HFF-Myc (cell line): ENCODE data around the gene PTPN7.
"Not testable (repeated sequence)": the region's sequence is repeated elsewhere in the genome, so short reads cannot be mapped to it uniquely, and the experiment has no call there.

Experiments used
- DNase-seq: peaks from one replicate; pipeline ENCODE4 v3.0.0-alpha.2; 2011; ENCODE audit warnings: low read depth; ENCODE audit errors: extremely low read depth
- H3K4me3 ChIP-seq: replicated peaks from 2 replicates; pipeline ENCODE4 v1.5.1; 2011; ENCODE audit warnings: low read depth, mild to moderate bottlenecking, control low read depth, low read length
- CTCF ChIP-seq: IDR thresholded peaks from 2 replicates; pipeline ENCODE4 v1.5.1; 2012; ENCODE audit warnings: mild to moderate bottlenecking, low read depth, low read length, control low read depth; ENCODE audit errors: missing control alignments

Gene PTPN7

GRCh38 chr1:202143768-202144401 lies 16.5 kb downstream of the PTPN7 start:
- H3K4me3 ChIP-seq, result peak overlapping the region; percentile 83
- DNase-seq, result no peak
- no peak for TF ChIP-seq CTCF

DNA sequence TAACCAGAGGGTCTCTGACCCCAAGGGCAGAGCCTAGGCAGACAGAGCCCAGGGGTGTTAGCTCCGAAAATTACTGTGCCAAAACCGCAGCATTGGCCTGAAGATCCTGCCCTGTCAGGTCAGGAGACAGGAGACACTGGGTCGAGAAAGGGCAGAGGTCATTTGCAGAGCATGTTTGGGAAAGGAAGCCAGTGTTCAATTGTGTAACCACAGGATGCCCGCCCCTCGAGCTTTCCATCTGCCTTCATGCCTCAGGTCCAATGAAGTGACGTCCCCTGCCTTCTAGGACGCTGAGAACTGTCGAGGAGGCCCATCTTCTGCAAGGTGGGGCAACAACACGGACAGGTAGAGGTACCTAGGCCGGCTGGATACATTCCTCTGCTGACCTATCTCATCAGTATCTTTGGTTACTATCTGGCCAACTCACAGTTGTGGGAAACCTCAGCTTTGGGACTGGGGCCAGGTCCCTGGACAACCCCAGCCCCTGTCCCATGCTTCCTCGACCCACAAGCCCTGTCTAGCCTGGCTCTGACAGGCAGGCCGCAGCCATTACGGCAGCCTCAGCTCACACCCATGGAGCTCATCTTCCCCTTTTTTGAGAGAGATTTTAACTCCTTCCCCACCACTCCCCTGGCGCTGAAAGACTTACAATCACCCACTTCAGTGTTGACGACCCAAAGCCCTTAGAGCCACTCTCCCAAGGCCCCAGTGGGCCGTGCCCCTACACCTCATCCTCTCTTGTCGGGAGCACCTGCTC lies 17.2 kb downstream of the PTPN7 start:
- DNase-seq, result no peak
- peak overlapping the region; percentile 83 for H3K4me3 ChIP-seq
- TF ChIP-seq CTCF, result no peak

GRCh38 chr1:202141468-202141867 lies 18.9 kb downstream of the PTPN7 start:
- H3K4me3 ChIP-seq, result not testable (repeated sequence)

DNA sequence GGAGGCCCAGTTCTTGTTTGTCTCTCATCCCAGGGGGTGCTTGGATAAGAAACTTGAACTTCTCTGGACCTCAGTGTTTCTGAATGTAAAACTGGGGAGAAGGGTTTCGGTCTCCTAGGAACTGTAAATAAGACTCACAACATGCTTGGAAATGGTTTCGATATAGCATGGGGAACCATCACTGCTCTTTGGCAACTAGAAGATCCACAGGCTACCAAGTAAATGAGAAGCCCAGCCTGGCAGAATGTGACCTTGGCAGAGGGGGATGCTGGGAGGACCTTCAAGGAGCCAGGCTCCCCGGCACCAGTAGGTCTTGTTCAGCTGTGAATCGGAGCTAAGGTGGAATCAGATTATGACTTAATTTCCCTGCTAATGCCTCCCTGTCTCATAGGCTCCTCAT lies 19.6 kb downstream of the PTPN7 start:
- no peak for DNase-seq
- no peak for TF ChIP-seq CTCF
- H3K4me3 ChIP-seq, result no peak overlapping the region

More at GRCh38 chr1:202141468-202141867, 18.9 kb downstream of the PTPN7 start:
- DNase-seq, result not testable (repeated sequence)

DNA sequence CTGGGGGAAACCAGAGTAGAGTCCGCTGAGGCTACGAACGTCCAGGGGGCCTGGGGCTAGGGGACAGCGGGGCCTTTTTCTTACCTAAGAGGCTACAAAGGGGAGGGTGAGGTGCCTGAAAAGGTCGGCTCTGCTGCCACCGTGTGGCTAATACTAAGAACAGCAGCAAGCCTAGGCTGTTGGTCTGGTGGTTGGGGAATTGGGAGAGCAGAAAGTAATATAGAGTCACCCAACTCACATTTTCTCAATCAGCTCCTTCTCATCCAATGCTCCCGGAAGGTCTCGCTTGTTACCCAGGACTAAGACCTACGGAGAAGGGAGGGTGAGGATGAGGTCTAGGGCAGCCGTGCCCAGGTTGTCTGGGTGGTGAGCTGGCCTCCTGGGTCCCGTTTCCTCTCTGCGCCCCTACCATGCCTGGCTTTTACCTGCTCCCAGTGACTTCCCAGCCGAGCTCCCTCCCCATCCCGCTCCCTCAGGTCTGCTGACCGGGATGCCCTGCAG lies 25.1 kb downstream of the PTPN7 start:
- peak; percentile 86 for TF ChIP-seq CTCF
- DNase-seq, result no peak
- H3K4me3 ChIP-seq, result no peak overlapping the region

GRCh38 chr1:202134645-202135172 lies 25.7 kb downstream of the PTPN7 start:
- no peak for TF ChIP-seq CTCF
- DNase-seq, result no peak
- H3K4me3 ChIP-seq, result no peak overlapping the region

DNA sequence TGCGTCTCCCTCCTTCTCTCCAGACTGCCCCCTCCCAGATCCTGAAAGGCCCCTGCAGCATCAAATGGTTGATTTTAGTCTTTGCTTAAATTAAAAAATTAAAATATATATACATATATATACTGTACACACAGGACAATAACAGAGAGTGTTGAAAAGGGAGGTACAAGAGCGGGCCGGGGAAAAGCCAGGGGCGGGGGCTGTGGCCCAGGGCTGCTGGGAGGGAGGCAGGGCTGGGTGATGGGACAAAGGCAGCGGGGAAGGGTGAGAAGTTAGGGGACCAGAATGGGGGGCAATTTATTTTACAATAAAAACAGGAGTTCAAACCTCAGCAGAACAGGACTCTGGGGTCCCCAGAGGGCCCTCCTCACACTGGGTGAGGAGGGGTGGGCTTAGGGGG lies 26.4 kb downstream of the PTPN7 start:
- H3K4me3 ChIP-seq, result no peak overlapping the region
- DNase-seq, result no peak
- TF ChIP-seq CTCF, result no peak
